GF-D8 (cell line): ENCODE results near the gene PIK3CB.
"Not testable (repeated sequence)": the region's sequence is repeated elsewhere in the genome, so short reads cannot be mapped to it uniquely, and the experiment has no call there.

Experiments
- DNase-seq: peaks from one replicate; lab custom pipeline; 2025; lab: John Stamatoyannopoulos, UW

Gene PIK3CB

DNA sequence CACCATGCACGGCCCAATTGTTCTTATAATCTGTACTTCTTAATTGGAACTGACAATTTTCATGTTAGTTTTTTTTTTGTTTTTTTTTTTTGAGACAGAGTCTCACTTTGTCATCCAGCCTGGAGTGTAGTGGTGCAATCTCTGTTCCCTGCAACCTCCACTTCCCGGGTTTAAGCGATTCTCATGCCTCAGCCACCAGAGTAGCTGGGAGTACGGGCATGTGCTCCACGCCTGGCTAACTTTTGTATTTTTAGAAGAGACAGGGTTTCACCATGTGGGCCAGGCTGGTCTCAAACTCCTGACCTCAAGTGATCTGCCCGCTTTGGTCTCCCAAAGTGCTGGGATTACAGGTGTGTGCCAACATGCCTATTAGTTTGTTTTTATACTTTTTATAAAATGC lies 153.8 kb downstream of the PIK3CB start:
- not testable (repeated sequence) for DNase-seq

DNA sequence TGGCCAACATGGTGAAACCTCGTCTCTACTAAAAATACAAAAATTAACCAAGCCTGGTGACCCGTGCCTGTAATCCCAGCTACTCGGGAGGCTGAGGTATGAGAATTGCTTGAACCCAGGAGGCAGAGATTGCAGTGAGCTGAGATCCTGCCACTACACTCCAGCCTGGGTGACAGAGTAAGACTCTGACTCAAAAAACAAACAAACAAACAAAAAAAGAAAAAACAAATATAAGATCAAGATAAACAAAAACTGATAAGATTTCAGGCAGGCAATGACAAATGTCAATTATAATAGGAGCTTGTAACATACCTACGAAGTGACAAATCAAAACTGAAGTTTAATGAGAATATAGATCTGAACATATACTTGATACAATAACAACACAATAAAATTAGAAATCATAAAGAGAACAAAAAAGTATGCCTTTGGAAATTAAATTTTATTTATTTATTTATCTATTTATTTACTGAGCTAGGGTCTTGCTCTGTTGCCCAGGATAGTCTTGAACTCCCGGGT lies 155.8 kb downstream of the PIK3CB start:
- DNase-seq, result no peak

DNA sequence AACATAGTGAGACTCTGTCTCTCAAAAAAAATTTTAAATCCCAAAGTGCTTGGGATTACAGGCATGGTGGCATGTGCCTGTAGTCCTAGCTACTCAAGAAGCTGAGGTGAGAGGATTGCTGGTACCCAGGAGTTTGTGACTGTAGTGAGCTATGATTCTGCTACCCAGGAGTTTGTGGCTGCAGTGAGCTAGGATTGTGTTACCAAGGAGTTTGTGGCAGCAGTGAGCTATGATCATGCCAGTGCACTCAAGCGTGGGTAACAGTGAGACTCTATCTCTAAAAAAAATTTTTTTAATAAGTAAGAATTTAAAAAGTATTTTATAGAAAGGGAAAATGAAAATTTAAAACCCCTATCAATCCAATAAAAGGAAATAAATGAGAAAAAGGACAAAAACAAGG lies 156.6 kb downstream of the PIK3CB start:
- no peak for DNase-seq

- DNase-seq, result no peak
Observed at GRCh38 chr3:138675393-138675792, 159.3 kb downstream of the PIK3CB start.

GRCh38 chr3:138673641-138674530 lies 160.8 kb downstream of the PIK3CB start:
- DNase-seq, result no peak

GRCh38 chr3:138670407-138670806 lies 164.3 kb downstream of the PIK3CB start:
- no peak for DNase-seq

DNA sequence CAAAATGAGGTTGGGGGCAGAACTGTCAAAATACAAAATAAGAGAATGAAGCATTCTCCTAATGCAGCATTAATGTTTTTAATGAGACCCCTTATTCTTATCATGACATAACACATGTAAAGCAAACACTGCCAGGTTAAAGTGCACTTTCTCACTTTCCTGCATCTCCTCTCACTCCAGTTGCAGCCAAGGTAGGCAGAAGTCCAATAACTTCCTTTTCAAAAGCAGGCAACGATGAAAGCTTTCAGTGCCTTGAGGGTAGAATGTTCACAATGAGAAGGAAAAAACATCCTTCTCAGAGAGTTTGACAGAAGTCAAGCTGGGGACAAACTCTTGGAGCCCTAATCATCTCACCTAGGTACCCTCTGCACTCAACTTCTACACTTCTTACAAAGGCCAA lies 166.6 kb downstream of the PIK3CB start:
- no peak for DNase-seq

GRCh38 chr3:138657508-138657907 lies 177.2 kb downstream of the PIK3CB start:
- no peak for DNase-seq

- no peak for DNase-seq
Observed at GRCh38 chr3:138653567-138653966, 181.2 kb downstream of the PIK3CB start.

DNA sequence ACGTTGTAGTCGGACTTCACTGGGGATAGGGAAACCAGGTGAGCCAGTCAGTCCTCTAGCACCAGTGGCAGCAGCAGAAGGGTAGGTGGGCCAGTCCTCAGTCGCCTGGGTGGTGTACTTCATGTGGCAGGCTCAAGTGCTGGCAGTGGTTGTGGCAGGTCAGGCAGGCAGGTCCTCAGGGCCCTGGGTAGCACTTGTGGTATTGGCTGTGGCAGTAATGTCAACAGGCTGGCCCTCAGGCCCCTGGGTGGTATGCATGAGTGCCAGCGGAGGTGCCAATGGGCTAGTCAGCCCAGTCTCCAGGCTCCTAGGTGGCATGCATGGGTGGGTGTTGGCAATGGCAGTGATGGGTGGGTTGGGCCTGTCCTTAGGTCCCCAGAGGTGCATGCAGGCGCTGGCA lies 185.6 kb downstream of the PIK3CB start:
- no peak for DNase-seq

DNA sequence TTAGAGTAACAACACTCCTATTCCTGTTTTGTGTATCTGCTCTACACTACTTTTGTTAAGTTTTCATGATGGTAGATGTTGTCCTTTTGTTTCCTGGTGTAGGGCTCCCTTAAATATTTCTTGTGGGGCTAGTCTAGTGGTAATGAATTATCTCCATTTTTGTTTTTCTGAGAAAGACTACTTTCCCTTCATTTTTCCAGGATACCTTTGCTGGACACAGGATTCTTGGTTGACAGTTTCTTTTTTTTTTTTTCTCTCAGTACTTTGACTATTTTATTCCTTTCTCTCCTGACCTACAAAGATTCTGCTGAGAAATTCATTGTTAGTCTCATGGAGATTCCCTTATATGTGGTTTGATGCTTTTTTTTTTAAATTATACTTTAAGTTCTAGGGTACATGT lies 188.2 kb downstream of the PIK3CB start:
- no peak for DNase-seq

DNA sequence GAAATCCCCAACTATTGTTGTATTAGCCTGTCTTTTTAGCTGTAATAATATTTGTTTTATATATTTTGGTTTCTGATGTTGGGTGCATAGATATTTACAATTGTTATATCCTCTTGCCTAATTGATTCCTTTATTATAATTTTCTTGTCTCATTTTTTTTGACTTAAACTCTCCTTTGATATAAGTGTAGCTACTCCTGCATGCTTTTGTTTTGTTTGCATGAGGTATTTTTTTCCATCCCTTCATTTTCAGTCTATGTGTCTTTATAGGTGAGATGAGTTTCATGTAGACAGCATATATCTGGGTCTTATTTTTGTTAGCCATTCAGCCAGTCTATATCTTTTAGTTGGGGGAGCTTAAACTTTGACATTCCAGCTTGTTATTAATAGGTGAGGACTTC lies 188.7 kb downstream of the PIK3CB start:
- no peak for DNase-seq

DNA sequence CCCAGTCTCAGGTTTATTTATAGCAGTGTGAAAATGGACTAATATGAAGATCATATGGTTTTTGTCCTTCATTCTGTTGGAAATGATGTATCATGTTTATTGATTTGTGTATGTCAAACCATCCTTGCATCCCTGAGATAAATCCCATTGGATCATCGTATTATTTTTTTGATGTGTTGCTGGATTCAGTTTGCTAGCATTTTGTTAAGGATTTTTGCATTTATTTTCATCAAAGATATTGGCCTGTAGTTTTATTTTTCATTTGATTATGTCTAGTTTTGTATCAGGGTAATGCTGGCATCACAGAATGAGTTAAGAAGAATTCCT lies 191.8 kb downstream of the PIK3CB start:
- no peak for DNase-seq

GRCh38 chr3:138642226-138642926 lies 192.4 kb downstream of the PIK3CB start:
- DNase-seq, result no peak

DNA sequence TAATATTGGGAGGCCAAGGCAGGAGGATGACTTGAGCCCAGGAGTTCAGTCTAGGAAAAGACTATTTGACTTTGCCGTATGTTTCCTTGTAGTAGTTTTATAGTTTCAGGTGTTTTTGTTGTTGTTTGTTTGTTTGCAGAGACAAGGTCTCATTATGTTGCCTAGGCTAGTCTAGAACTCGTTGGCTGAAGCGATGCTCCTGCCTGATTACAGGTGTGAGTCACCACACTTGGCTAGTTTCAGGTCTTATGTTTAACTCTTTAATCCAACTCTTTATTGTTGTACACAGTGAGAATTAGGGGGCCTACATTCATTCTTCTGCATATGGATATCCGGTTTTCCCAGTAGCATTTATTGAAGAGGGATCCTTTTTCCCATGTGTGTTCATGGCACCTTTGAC lies 194.2 kb downstream of the PIK3CB start:
- DNase-seq, result no peak

GRCh38 chr3:138638641-138639040 lies 196.1 kb downstream of the PIK3CB start:
- no peak for DNase-seq

DNA sequence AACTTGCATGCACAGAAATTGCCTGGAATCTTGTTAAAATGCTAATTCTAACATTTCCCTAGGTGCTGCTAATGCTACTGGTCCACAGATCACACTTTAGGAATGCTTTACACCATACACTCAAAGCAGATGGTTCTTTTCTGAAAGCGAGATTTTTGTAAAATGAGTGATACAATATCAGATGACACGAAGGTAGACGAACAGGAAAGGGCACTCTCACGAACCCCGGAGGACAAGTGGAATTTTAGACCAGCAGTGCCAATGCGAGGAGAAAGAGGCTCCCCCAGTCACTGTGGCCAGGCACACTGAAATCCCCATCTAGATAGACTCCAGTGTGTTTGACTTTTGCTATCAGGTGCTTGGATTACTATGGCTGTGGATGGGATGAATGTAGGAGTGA lies 205.2 kb downstream of the PIK3CB start:
- no peak for DNase-seq

DNA sequence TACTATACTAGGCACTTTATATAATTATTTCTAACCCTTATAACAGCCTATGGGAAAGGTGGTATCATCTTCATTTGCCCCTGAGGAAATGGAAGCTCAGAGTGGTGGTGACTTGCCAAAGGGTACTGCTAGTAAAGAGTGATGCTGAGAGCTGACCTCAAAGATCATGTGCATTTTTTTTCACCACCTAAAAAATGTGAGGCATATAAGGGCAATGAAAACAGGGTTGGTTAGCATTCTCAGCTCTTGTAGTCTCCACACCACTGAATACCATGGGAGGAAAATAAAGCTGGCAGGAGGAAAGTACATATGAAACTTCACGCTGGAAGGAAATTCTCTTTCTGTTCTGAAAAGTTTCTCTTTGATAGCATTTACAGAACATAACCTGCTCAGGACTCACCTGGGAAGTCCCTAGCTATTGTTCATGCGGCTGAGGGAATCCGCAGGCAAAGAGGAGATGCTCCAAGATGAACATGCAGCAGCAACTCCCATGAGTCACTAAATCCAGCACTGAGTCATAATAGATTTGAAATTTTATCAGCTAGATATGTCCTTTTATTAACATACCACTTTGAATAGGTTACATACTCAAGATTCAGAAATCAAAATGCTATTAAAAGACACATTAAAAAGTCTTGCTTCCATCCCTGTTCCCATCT lies 208.9 kb downstream of the PIK3CB start:
- no peak for DNase-seq

DNA sequence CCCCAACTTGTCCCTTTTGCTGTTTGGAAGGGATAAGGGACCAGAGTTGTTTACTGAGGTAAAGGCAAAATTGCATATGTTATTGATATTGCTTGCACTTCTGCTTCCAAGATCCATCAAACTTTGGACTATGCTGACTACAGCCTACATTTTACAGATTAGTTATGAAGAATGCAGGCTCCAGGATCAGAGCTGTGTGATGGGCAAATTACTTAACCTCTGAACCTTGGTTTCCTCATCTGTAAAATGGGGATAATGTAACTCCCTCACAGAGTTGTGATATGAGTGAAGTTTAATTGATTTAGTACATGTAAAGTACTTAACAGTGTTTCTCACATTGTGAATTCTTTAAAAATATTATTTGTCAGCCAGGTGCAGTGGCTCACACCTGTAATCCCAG lies 210.2 kb downstream of the PIK3CB start:
- DNase-seq, result no peak

- DNase-seq, result no peak
Observed at GRCh38 chr3:138620431-138620830, 214.3 kb downstream of the PIK3CB start.

DNA sequence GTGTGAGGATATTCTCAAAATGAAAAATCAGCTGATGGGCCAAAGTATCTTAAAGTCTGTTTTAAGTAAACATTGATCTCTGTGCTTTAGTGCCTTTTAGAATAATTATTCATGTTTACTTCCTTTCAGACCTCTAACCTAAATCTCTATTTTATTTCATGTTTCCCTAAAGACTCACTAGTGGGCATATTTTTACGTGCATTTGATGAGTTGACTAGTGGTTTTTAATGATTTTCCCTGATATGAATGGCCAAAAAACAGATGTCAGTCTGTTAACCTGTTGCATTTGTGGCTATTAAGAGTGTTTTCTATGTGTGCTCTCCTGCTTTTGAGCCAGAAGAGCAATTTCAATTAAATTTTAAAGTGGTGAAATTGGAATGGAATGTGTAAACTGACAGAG lies 219.3 kb downstream of the PIK3CB start:
- DNase-seq, result no peak

DNA sequence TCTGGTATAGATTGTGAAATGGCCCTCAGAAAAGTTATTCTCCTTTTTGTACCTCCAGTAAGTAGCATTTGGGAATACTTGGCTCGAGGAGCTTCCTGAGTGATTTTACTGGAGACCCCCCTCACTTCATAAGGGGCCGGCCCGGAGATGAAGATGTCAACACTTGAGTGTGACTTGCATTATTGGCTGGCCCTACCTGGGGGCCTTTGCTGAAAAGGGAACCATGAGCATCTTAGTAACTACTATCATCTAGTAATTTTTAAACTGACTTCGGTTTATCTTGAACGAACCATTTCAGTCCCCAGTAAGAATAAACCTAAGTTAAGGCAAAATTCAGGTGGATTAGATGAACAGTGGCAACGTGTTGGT lies 224.8 kb downstream of the PIK3CB start:
- no peak for DNase-seq
